ENCODE measurements around the gene MRPL38. TPM values are rescaled to one million over a fixed set of nuclear protein-coding genes. Genes with fewer than 3 reads are reported as not detected.

MRPL38 gene
- total RNA-seq, 1 experiment from 2014 or later, result 74.5 TPM

- no peaks in the 10 kb centered on the region for H3F3A ChIP-seq (ENCODE audit: low read length, unreplicated experiment)
- CTCF ChIA-PET, result no interaction called here
- BruUV-seq (replicated peaks), result no TSS peak
These were observed 28.2 kb upstream of the MRPL38 start for GRCh38 chr17:75932852-75933251.

GRCh38 chr17:75931062-75931461 is 26.4 kb upstream of the MRPL38 start:
- ATAC-seq, result no peak
- POLR2A ChIA-PET (ENCODE audit: unreplicated experiment), result no interaction called here
- Histone ChIP-seq H3K79me2 (ENCODE audit: low read length) (no peaks in the 10 kb centered on the region), H3F3A (ENCODE audit: low read length, unreplicated experiment) (no peaks in the 10 kb centered on the region), H3K4me3 (ENCODE audit: low read length) (no peak overlapping the region), H3K36me3 (ENCODE audit: low read depth, low read length) (no peaks in the 10 kb centered on the region), H3K9me2 (replicated peaks; ENCODE audit: low read length) (no peaks in the 10 kb centered on the region), H2AFZ (ENCODE audit: low read length) (no peak overlapping the region), H3K9me3 (ENCODE audit: low read length) (no peaks in the 10 kb centered on the region), H3K27me3 (ENCODE audit: low read length) (no peaks in the 10 kb centered on the region), H3K27ac (ENCODE audit: low read length) (no peak overlapping the region), H3K4me1 (ENCODE audit: insufficient read depth, low read length) (no peaks in the 10 kb centered on the region), H4K20me1 (ENCODE audit: low read length) (no peaks in the 10 kb centered on the region), H3K4me2 (ENCODE audit: low read length) (no peak overlapping the region), H3K9ac (ENCODE audit: low read length) (no peak overlapping the region)
- TF ChIP-seq EZH2 (IDR thresholded peaks at IDR 0.05; ENCODE audit: low read length, unreplicated experiment) (no peak), EZH2phosphoT487 (IDR thresholded peaks at IDR 0.05; ENCODE audit: borderline replicate concordance, low read length) (no peak), CTCF (conservative IDR thresholded peaks at IDR 0.05; ENCODE audit: low read depth, low read length) (no peak)
- BruUV-seq (replicated peaks), result no TSS peak
- intact Hi-C loops (cut with micrococcal nuclease), result no loop called here
- DNase-seq, result no peak
- CTCF ChIA-PET, result no interaction called here

More at GRCh38 chr17:75932852-75933251, 28.2 kb upstream of the MRPL38 start:
- POLR2A ChIA-PET (ENCODE audit: unreplicated experiment), result interaction anchor here (0.5 kb wide), 1 partner anchor 28 kb away, joined by 3 read pairs; no protein-coding TSS in a partner anchor
- H3K9me2 ChIP-seq (replicated peaks; ENCODE audit: low read length), result no peaks in the 10 kb centered on the region
- no peaks in the 10 kb centered on the region for H3K79me2 ChIP-seq (ENCODE audit: low read length)
- no peaks in the 10 kb centered on the region for H3K27me3 ChIP-seq (ENCODE audit: low read length)
- no peak overlapping the region for H2AFZ ChIP-seq (ENCODE audit: low read length)
- H3K36me3 ChIP-seq (ENCODE audit: low read depth, low read length), result no peaks in the 10 kb centered on the region
- no peaks in the 10 kb centered on the region for H3K4me1 ChIP-seq (ENCODE audit: insufficient read depth, low read length)
- intact Hi-C loops (cut with micrococcal nuclease), result no loop called here
- no peak overlapping the region for H3K4me2 ChIP-seq (ENCODE audit: low read length)
- DNase-seq, result no peak
- no peak overlapping the region for H3K4me3 ChIP-seq (ENCODE audit: low read length)
- no peak overlapping the region for H3K9ac ChIP-seq (ENCODE audit: low read length)
- H4K20me1 ChIP-seq (ENCODE audit: low read length), result no peaks in the 10 kb centered on the region
- no peak for ATAC-seq
- no peak overlapping the region for H3K27ac ChIP-seq (ENCODE audit: low read length)
- TF ChIP-seq EZH2phosphoT487 (IDR thresholded peaks at IDR 0.05; ENCODE audit: borderline replicate concordance, low read length) (no peak), CTCF (conservative IDR thresholded peaks at IDR 0.05; ENCODE audit: low read depth, low read length) (no peak), EZH2 (IDR thresholded peaks at IDR 0.05; ENCODE audit: low read length, unreplicated experiment) (no peak)
- no peaks in the 10 kb centered on the region for H3K9me3 ChIP-seq (ENCODE audit: low read length)

GRCh38 chr17:75927286-75927922 is 22.7 kb upstream of the MRPL38 start:
- Histone ChIP-seq H3K79me2 (ENCODE audit: low read length) (no peaks in the 10 kb centered on the region), H2AFZ (ENCODE audit: low read length) (no peak overlapping the region)
- TF ChIP-seq EZH2 (IDR thresholded peaks at IDR 0.05; ENCODE audit: low read length, unreplicated experiment) (no peak), CTCF (conservative IDR thresholded peaks at IDR 0.05; ENCODE audit: low read depth, low read length) (peak; percentile 50; the same call in 1 of the 2 replicates)

More at GRCh38 chr17:75927286-75927922, 22.7 kb upstream of the MRPL38 start:
- Histone ChIP-seq H4K20me1 (ENCODE audit: low read length) (no peaks in the 10 kb centered on the region), H3K4me3 (ENCODE audit: low read length) (no peak overlapping the region), H3F3A (ENCODE audit: low read length, unreplicated experiment) (no peaks in the 10 kb centered on the region), H3K9ac (ENCODE audit: low read length) (no peak overlapping the region), H3K9me3 (ENCODE audit: low read length) (no peaks in the 10 kb centered on the region), H3K27me3 (ENCODE audit: low read length) (no peaks in the 10 kb centered on the region), H3K36me3 (ENCODE audit: low read depth, low read length) (no peaks in the 10 kb centered on the region), H3K27ac (ENCODE audit: low read length) (no peak overlapping the region), H3K9me2 (replicated peaks; ENCODE audit: low read length) (no peaks in the 10 kb centered on the region), H3K4me2 (ENCODE audit: low read length) (no peak overlapping the region), H3K4me1 (ENCODE audit: insufficient read depth, low read length) (no peaks in the 10 kb centered on the region)
- DNase-seq (no peak), ATAC-seq (peak; percentile 55)
- intact Hi-C loops (cut with micrococcal nuclease), result no loop called here
- no TSS peak for BruUV-seq (replicated peaks)
- ChIA-PET CTCF (no interaction called here), POLR2A (ENCODE audit: unreplicated experiment) (no interaction called here)
